Liver (tissue), 9 donors: ENCODE results near the gene TCERG1L. TPM values are rescaled to one million over a fixed set of nuclear protein-coding genes. Genes with fewer than 3 reads are reported as not detected.

Experiments
- DNase-seq: peaks from one replicate; pipeline ENCODE4 v3.0.0-alpha.2; 2017; ENCODE audit warnings: low spot score
- H3K27ac ChIP-seq, 2 donors: one replicate each; pipeline ENCODE4 v1.7.0; 2013; ENCODE audit warnings: inconsistent platforms in 2 of 2, low read length in 2 of 2, control low read depth in 1 of 2, low read depth in 1 of 2, mild to moderate bottlenecking in 1 of 2
- H3K27me3 ChIP-seq, 4 donors: one replicate each; pipeline versions ENCODE4 v1.6.1 to v1.7.0; 2013; ENCODE audit warnings: low read length in 3 of 4, inconsistent platforms in 1 of 4, mild to moderate bottlenecking in 1 of 4, moderate library complexity in 1 of 4; ENCODE audit not compliant: control insufficient read depth in 4 of 4, insufficient read depth in 4 of 4
- H3K36me3 ChIP-seq, 4 donors: one replicate each; pipeline versions ENCODE4 v1.6.1 to v1.7.0; 2013; ENCODE audit warnings: low read length in 3 of 4, mild to moderate bottlenecking in 3 of 4, low read depth in 1 of 4, moderate library complexity in 1 of 4; ENCODE audit not compliant: control insufficient read depth in 4 of 4, insufficient read depth in 3 of 4
- H3K4me1 ChIP-seq, 4 donors: one replicate each; pipeline versions ENCODE4 v1.6.1 to v1.7.0; 2013; ENCODE audit warnings: low read length in 3 of 4, mild to moderate bottlenecking in 3 of 4, moderate library complexity in 1 of 4; ENCODE audit not compliant: control insufficient read depth in 4 of 4, insufficient read depth in 4 of 4
- H3K4me3 ChIP-seq, 3 donors: one replicate each; pipeline versions ENCODE4 v1.6.1 to v1.7.0; 2013; ENCODE audit warnings: low read length in 3 of 3, control low read depth in 1 of 3, low read depth in 1 of 3, mild to moderate bottlenecking in 1 of 3
- H3K9ac ChIP-seq, 2 donors: one replicate each; pipeline ENCODE4 v1.7.0; 2013; ENCODE audit warnings: low read length in 2 of 2, mild to moderate bottlenecking in 2 of 2, moderate library complexity in 2 of 2, control low read depth in 1 of 2, low read depth in 1 of 2
- H3K9me3 ChIP-seq, 4 donors: one replicate each; pipeline versions ENCODE4 v1.6.1 to v1.7.0; 2013; ENCODE audit warnings: low read length in 3 of 4; ENCODE audit not compliant: control insufficient read depth in 4 of 4
- CTCF ChIP-seq: fragments of 150-350 bp; IDR thresholded peaks from 2 replicates; pipeline ENCODE4 v1.5.1; 2017; ENCODE audit warnings: improper control_type of control experiment, low read depth, low read length; ENCODE audit not compliant: missing input control
- EGR1 ChIP-seq, 2 donors: IDR thresholded peaks; 2 replicates each; pipeline ENCODE4 v1.6.1; 2016 to 2018; ENCODE audit warnings: antibody characterized with exemption in 2 of 2, low read depth in 2 of 2
- FOXA1 ChIP-seq: IDR thresholded peaks from 2 replicates; pipeline ENCODE4 v1.6.1; 2016; ENCODE audit warnings: antibody characterized with exemption
- FOXA2 ChIP-seq: IDR thresholded peaks from 2 replicates; pipeline ENCODE4 v1.6.1; 2016; ENCODE audit warnings: antibody characterized with exemption
- GABPA ChIP-seq, 2 donors: IDR thresholded peaks in 1 of 2; conservative IDR thresholded peaks in 1 of 2; 2 replicates each; pipeline ENCODE4 v1.6.1; 2016; ENCODE audit warnings: antibody characterized with exemption in 2 of 2, mild to moderate bottlenecking in 1 of 2, moderate library complexity in 1 of 2
- HNF4A ChIP-seq, 2 donors: conservative IDR thresholded peaks; 2 replicates each; pipeline ENCODE4 v1.6.1; 2016; ENCODE audit warnings: antibody characterized with exemption in 2 of 2, mild to moderate bottlenecking in 2 of 2
- HNF4G ChIP-seq: IDR thresholded peaks from 2 replicates; pipeline ENCODE4 v1.6.1; 2016; ENCODE audit warnings: antibody characterized with exemption
- JUND ChIP-seq, 2 donors: IDR thresholded peaks; 2 replicates each; pipeline ENCODE4 v1.6.1; 2016; ENCODE audit warnings: antibody characterized with exemption in 2 of 2
- NR2F2 ChIP-seq: IDR thresholded peaks from 2 replicates; pipeline ENCODE4 v1.6.1; 2016; ENCODE audit warnings: antibody characterized with exemption
- RAD21 ChIP-seq, 2 donors: IDR thresholded peaks; 2 replicates each; pipeline ENCODE4 v1.6.1; 2016; ENCODE audit warnings: antibody characterized with exemption in 2 of 2, mild to moderate bottlenecking in 2 of 2
- RXRA ChIP-seq, 2 donors: IDR thresholded peaks; 2 replicates each; pipeline ENCODE4 v1.6.1; 2017 to 2018; ENCODE audit warnings: antibody characterized with exemption in 2 of 2, mild to moderate bottlenecking in 1 of 2
- SP1 ChIP-seq: IDR thresholded peaks from 2 replicates; pipeline ENCODE4 v1.6.1; 2018; ENCODE audit warnings: antibody characterized with exemption, mild to moderate bottlenecking
- TAF1 ChIP-seq: conservative IDR thresholded peaks from 2 replicates; pipeline ENCODE4 v1.6.1; 2016; ENCODE audit warnings: antibody characterized with exemption, mild to moderate bottlenecking
- YY1 ChIP-seq: IDR thresholded peaks from 2 replicates; pipeline ENCODE4 v1.6.1; 2016; ENCODE audit warnings: antibody characterized with exemption, mild to moderate bottlenecking
- WGBS: extraction: QIAGEN DNeasy Blood & Tissue Kit; methylation state at CpG from one replicate; pipeline ENCODE4 v1.1.7; 2013; 5-methylcytosine and 5-hydroxymethylcytosine counted together
- polyA plus RNA-seq, 2 donors: library from polyadenylated mRNA; stranded (reverse) in 1 of 2; unstranded in 1 of 2; fragments of 200-250 nt in 1 of 2; fragments of >200 nt in 1 of 2; fragmentation: Nextera tagmentation in 1 of 2; extraction: Ambion mirVana in 1 of 2; gene quantifications; one replicate each; pipeline versions ENCODE4 v1.2.1 to v1.2.3, GENCODE V29; 2013 to 2015
- total RNA-seq, 2 donors: library from RNA; depleted of rRNA; stranded (reverse); fragments of >200 nt; gene quantifications; one replicate each; pipeline ENCODE4 v1.2.3, GENCODE V29; 2014
- TF ChIP-seq, protein P1 (sequence below): IDR thresholded peaks from 2 replicates; pipeline ENCODE4 v1.6.1; 2016; ENCODE audit warnings: antibody characterized with exemption, mild to moderate bottlenecking
- TF ChIP-seq, protein P2 (sequence below): IDR thresholded peaks from 2 replicates; pipeline ENCODE4 v1.6.1; 2016; ENCODE audit warnings: antibody characterized with exemption
- TF ChIP-seq, protein P3 (sequence below): IDR thresholded peaks from 2 replicates; pipeline ENCODE4 v1.6.1; 2016; ENCODE audit warnings: antibody characterized with exemption
- TF ChIP-seq, protein P4 (sequence below): IDR thresholded peaks from 2 replicates; pipeline ENCODE4 v1.6.1; 2016; ENCODE audit warnings: antibody characterized with exemption
- donor health status: healthy.
- donor health status: healthy.
- donor health status: healthy.
- donor health status: healthy.
- donor health status: healthy.

TCERG1L gene
- total and polyA plus RNA-seq, 4 donors = not detected

DNA sequence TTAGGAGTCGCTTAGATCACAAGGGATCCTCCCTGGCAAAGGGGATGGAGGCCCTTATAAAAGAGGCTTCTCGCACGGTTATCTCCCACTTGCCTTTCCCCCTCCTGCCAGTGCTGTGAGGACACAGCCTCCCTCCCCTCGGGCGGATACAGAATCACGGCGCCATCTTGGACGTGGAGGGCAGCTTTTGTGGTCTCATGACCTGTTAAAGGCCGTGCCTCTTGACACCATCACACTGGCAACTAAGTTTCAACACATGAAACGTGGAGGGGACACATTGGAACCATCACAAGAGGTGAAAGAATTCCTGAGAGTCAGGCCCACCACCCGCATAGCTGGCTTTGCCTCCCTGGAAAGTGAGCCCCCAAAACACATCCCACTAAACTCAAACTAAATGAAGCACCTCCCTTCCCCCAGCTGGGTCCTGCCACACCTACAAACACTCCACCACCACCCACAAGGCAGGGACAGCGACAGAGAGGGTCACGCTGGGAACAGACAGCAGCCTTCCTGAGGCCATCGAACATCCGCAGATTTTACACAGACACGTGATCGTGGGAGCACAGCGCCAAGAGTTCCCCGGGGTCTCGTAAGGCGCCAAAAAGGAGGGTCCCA is 110.6 kb downstream of the TCERG1L start:
- no peak for DNase-seq
- WGBS = 81% methylated on average over 21 of the region's 21 CpGs
- Histone ChIP-seq H3K27ac (no peak overlapping the region), H3K27me3 (no peaks in the 10 kb centered on the region), H3K9me3 (peaks cover 0 to 2% (median 0%) of the 10 kb centered on the region in 4 donors), H3K4me3 (no peak overlapping the region), H3K36me3 (no peaks in the 10 kb centered on the region), H3K4me1 (no peaks in the 10 kb centered on the region), H3K9ac (no peak overlapping the region)
- no peak for TF ChIP-seq CTCF
- TF ChIP-seq HNF4A (conservative IDR thresholded peaks at IDR 0.05) = no peak
- no peak for TF ChIP-seq FOXA2
- TF ChIP-seq, protein P1, sequence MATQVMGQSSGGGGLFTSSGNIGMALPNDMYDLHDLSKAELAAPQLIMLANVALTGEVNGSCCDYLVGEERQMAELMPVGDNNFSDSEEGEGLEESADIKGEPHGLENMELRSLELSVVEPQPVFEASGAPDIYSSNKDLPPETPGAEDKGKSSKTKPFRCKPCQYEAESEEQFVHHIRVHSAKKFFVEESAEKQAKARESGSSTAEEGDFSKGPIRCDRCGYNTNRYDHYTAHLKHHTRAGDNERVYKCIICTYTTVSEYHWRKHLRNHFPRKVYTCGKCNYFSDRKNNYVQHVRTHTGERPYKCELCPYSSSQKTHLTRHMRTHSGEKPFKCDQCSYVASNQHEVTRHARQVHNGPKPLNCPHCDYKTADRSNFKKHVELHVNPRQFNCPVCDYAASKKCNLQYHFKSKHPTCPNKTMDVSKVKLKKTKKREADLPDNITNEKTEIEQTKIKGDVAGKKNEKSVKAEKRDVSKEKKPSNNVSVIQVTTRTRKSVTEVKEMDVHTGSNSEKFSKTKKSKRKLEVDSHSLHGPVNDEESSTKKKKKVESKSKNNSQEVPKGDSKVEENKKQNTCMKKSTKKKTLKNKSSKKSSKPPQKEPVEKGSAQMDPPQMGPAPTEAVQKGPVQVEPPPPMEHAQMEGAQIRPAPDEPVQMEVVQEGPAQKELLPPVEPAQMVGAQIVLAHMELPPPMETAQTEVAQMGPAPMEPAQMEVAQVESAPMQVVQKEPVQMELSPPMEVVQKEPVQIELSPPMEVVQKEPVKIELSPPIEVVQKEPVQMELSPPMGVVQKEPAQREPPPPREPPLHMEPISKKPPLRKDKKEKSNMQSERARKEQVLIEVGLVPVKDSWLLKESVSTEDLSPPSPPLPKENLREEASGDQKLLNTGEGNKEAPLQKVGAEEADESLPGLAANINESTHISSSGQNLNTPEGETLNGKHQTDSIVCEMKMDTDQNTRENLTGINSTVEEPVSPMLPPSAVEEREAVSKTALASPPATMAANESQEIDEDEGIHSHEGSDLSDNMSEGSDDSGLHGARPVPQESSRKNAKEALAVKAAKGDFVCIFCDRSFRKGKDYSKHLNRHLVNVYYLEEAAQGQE = no peak
- TF ChIP-seq JUND (IDR thresholded peaks at IDR 0.05) = no peak
- TF ChIP-seq EGR1 (IDR thresholded peaks at IDR 0.05; ENCODE audit: low read depth in 2 of 2) = no peak
- TF ChIP-seq, protein P2, sequence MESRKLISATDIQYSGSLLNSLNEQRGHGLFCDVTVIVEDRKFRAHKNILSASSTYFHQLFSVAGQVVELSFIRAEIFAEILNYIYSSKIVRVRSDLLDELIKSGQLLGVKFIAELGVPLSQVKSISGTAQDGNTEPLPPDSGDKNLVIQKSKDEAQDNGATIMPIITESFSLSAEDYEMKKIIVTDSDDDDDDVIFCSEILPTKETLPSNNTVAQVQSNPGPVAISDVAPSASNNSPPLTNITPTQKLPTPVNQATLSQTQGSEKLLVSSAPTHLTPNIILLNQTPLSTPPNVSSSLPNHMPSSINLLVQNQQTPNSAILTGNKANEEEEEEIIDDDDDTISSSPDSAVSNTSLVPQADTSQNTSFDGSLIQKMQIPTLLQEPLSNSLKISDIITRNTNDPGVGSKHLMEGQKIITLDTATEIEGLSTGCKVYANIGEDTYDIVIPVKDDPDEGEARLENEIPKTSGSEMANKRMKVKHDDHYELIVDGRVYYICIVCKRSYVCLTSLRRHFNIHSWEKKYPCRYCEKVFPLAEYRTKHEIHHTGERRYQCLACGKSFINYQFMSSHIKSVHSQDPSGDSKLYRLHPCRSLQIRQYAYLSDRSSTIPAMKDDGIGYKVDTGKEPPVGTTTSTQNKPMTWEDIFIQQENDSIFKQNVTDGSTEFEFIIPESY = no peak
- TF ChIP-seq, protein P3, sequence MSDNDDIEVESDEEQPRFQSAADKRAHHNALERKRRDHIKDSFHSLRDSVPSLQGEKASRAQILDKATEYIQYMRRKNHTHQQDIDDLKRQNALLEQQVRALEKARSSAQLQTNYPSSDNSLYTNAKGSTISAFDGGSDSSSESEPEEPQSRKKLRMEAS = no peak
- no peak for TF ChIP-seq TAF1
- no peak for TF ChIP-seq HNF4G
- TF ChIP-seq NR2F2 = no peak
- no peak for TF ChIP-seq RAD21 (IDR thresholded peaks at IDR 0.05)
- TF ChIP-seq GABPA (IDR thresholded peaks at IDR 0.05 in 1 of 2, conservative IDR thresholded peaks at IDR 0.05 in 1 of 2) = no peak
- TF ChIP-seq, protein P4, sequence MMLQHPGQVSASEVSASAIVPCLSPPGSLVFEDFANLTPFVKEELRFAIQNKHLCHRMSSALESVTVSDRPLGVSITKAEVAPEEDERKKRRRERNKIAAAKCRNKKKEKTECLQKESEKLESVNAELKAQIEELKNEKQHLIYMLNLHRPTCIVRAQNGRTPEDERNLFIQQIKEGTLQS = no peak
- no peak for TF ChIP-seq FOXA1
- no peak for TF ChIP-seq YY1
- TF ChIP-seq SP1 = no peak
- no peak for TF ChIP-seq RXRA (IDR thresholded peaks at IDR 0.05)
